IPS-18c (cell line): Measurements from ENCODE around the gene STK4.

Experiments used
- H3K4me3 ChIP-seq: 2 replicates; pipeline ENCODE4 v1.7.0; 2013; ENCODE audit warnings: low read depth, mild to moderate bottlenecking, low read length, moderate library complexity; ENCODE audit not compliant: insufficient read depth
- H3K9me3 ChIP-seq: one replicate; pipeline ENCODE4 v1.6.1; 2013; ENCODE audit warnings: mild to moderate bottlenecking, low read length, moderate library complexity; ENCODE audit not compliant: control insufficient read depth, insufficient read depth

Gene STK4

DNA sequence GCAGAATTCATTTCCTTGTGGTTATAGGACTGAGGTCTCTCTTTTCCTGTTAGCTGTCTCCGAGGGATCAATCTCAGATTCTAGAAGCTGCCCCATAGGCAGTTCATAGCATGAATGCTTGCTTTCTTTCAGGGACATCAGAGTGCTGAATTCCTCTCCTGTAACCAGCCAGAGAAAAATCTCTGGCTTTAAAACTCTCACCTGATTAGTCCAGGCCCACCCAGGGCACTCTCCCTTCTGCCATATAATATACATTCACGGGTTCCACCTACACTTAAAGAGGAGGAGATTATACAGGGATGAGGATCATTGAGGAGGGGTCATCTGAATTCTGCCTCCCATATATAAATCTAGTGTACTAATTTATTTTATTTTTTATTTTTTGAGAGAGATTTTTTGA, 136.8 kb downstream of the STK4 start:
- H3K4me3 ChIP-seq: no peak overlapping the region
- H3K9me3 ChIP-seq: peaks cover 4% of the 10 kb centered on the region

DNA sequence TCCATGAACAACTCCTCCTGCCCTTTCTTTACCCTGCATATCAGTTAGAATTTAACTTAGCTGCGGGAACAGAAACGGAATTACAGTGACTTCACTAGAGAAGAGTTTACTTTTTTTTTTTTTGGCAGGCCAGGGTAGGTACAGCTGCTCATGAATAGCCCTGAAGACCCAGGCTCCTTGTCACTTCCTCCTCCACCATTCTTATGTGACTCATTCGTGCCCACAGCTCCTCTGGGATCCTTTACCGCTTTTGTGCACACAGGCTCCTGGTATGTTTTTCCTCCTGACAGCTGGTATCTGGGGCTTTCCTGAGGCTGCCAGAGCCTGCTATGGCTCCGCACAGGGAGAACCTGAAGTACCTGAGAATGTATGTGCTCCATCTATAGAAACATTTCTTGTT, 138.5 kb downstream of the STK4 start:
- no peak overlapping the region for H3K4me3 ChIP-seq

DNA sequence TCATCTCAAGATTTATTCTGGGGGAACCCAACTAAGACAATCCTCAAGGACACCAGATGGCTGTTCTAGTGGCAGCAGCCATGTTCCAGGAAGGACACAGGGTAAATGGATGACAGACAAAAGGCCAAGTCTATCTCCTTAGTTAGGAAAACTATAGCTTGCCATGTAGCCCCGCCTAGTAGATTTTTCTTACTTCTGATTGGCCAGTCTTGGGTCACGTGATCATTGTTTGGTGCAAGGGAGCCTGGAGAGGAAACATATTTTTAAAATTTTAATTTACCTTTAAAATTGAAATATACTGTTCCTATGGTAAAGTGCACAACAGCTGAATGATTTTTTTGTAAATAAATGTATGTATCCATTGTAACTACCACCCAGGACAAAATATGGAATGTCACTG, 139.0 kb downstream of the STK4 start:
- no peak overlapping the region for H3K4me3 ChIP-seq
- H3K9me3 ChIP-seq: no peaks in the 10 kb centered on the region

More for the DNA sequence above, 138.5 kb downstream of the STK4 start:
- no peaks in the 10 kb centered on the region for H3K9me3 ChIP-seq

- H3K9me3 ChIP-seq: no peaks in the 10 kb centered on the region
- no peak overlapping the region for H3K4me3 ChIP-seq
Observed at GRCh38 chr20:45109634-45110033, 143.3 kb downstream of the STK4 start.

DNA sequence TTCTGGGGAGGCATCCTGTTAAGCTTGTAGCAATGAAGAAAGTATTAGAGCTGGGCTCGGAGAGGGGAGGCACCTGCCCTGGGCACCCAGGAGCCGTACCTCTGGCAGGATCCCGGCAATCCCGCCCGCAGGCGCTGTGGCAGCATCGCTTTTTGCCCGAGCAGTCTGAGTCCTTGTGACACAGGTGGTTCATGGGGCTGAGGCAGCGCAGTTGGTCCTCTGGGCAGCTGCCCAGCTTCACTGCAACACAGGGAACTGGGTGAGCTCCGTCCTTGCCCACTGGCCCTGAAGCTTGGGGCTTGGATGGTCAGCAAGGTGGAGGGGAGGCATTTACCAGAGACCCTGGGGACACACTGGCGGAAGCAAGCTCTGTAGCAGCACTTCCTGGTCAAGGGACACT, 144.0 kb downstream of the STK4 start:
- H3K4me3 ChIP-seq: no peak overlapping the region
- H3K9me3 ChIP-seq: no peaks in the 10 kb centered on the region

GRCh38 chr20:45111285-45111684, 145.0 kb downstream of the STK4 start:
- Histone ChIP-seq H3K9me3 (no peaks in the 10 kb centered on the region), H3K4me3 (no peak overlapping the region)

- H3K9me3 ChIP-seq: no peaks in the 10 kb centered on the region
- H3K4me3 ChIP-seq: no peak overlapping the region
Observed at GRCh38 chr20:45111799-45112471, 145.6 kb downstream of the STK4 start.

DNA sequence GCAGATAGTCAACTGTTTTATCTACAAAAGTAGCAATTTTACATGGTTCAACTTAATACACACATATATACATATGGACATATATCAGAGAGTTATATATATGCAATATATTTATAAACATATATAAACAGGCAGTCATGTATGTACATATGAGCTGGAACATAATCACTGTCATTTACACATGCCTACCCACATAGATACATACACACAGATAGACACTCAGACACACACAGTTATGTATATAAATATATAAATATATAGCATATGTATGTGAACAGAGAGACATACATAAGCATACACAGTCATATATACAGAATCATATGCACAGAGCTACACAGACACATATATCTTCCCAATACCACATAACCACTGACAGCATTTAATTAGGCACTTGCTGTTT, 146.4 kb downstream of the STK4 start:
- no peaks in the 10 kb centered on the region for H3K9me3 ChIP-seq
- H3K4me3 ChIP-seq: no peak overlapping the region

- no peak overlapping the region for H3K4me3 ChIP-seq
Observed at GRCh38 chr20:45113865-45114264, 147.6 kb downstream of the STK4 start.

GRCh38 chr20:45114465-45115385, 148.4 kb downstream of the STK4 start, which contains the start of gene WFDC5:
Gene WFDC5, minus strand, starts transcription at chr20:45115174. Its CDS starts 91 bp downstream, at chr20:45115083.
- H3K9me3 ChIP-seq: no peaks in the 10 kb centered on the region
- no peak within 1 kb of the TSS; the same call in 1 of the 2 replicates for H3K4me3 ChIP-seq

More at GRCh38 chr20:45113865-45114264, 147.6 kb downstream of the STK4 start:
- no peaks in the 10 kb centered on the region for H3K9me3 ChIP-seq

DNA sequence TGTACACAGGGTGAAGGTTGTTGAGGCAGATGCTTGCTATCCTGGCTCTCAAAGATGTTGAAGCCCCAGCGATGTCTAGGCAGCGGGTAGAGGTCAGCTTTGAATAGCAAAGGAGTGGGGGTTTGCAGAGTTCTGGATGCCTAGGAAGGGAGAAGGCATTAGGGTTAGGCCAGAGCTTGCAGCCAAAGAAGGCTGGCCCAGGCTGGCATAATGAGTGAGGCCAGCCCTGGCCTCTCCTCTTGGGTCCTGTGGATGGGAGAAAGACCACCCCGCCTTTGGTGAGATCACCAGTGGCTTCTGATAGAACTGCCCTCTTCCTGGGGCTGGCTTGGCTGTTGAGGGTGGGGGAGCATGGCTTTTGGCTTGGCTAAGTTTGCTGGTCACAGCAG, 149.1 kb downstream of the STK4 start:
- Histone ChIP-seq H3K4me3 (no peak overlapping the region; the same call in 1 of the 2 replicates), H3K9me3 (no peaks in the 10 kb centered on the region)

- H3K4me3 ChIP-seq: no peak overlapping the region
- H3K9me3 ChIP-seq: no peaks in the 10 kb centered on the region
Observed at GRCh38 chr20:45115829-45116228, 149.5 kb downstream of the STK4 start.

DNA sequence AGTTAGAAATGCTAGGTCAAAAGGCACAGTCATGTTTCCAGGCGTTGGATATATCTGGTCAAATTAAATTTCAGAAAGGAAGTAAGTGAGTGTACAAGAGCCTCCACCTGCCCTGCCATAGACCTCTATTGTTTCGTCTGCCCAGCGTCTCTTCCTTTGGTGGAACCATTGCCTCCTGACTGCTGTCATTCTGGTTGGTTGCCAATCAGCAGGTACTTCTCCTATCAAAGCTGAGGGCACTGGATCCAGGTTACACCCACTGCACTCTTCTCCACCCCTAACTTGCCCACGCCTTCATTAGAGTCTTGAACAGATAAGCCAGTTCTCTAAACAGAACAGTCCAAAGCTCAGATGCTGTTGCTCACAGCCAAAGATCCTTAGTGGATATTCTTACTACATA, 151.3 kb downstream of the STK4 start:
- Histone ChIP-seq H3K9me3 (no peaks in the 10 kb centered on the region), H3K4me3 (no peak overlapping the region)

DNA sequence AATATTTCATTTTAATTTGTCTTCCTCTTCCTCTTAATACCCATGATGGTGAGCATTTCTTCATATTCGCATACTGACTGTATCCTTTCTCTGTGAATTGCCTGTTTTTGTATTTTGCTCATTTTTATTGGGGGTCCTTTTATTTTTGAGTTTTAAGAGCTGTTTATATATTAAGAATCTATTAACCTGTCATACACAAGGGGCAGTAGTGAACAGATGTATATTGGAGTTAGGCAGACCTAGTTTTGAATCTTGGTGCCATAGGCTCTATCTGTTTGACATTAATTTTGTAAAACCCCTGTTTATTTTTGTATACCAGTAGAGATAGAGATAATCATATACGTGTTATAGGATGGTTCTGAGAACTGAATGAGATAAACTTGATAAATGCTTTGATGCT, 151.7 kb downstream of the STK4 start:
- H3K9me3 ChIP-seq: no peaks in the 10 kb centered on the region
- H3K4me3 ChIP-seq: no peak overlapping the region

- Histone ChIP-seq H3K4me3 (no peak overlapping the region), H3K9me3 (no peaks in the 10 kb centered on the region)
Observed at GRCh38 chr20:45119556-45120266, 153.4 kb downstream of the STK4 start.

- H3K9me3 ChIP-seq: no peaks in the 10 kb centered on the region
- no peak overlapping the region for H3K4me3 ChIP-seq
Observed at GRCh38 chr20:45121388-45121787, 155.1 kb downstream of the STK4 start.

GRCh38 chr20:45124365-45124764, 158.1 kb downstream of the STK4 start, which contains the start of gene WFDC12:
Gene WFDC12, minus strand, starts transcription at chr20:45124465. Its CDS starts 18 bp downstream, at chr20:45124447.
- Histone ChIP-seq H3K9me3 (no peaks in the 10 kb centered on the region), H3K4me3 (no peak within 1 kb of the TSS)
